IPS DF 6.9 (cell line): ENCODE data around the gene LAMP1.
A peak's percentile ranks its signal among the peaks of the same experiment; 100 is the strongest.

ENCODE experiments used
- DNase-seq: peaks from one replicate; pipeline ENCODE4 v3.0.0-alpha.2; 2013; ENCODE audit warnings: low read depth, low spot score
- H3K27ac ChIP-seq: one replicate; pipeline ENCODE4 v1.5.1; 2013; ENCODE audit warnings: low read length, control low read depth
- H3K27me3 ChIP-seq: 2 replicates; pipeline ENCODE4 v1.6.1; 2013; ENCODE audit warnings: mild to moderate bottlenecking, low read length; ENCODE audit not compliant: control insufficient read depth, insufficient read depth
- H3K36me3 ChIP-seq: 2 replicates; pipeline ENCODE4 v1.6.1; 2013; ENCODE audit warnings: low read length; ENCODE audit not compliant: control insufficient read depth, insufficient read depth
- H3K4me1 ChIP-seq: 2 replicates; pipeline ENCODE4 v1.6.1; 2013; ENCODE audit warnings: low read length; ENCODE audit not compliant: control insufficient read depth, insufficient read depth
- H3K4me3 ChIP-seq: 2 replicates; pipeline ENCODE4 v1.5.1; 2013; ENCODE audit warnings: mild to moderate bottlenecking, low read length
- H3K9me3 ChIP-seq: 2 replicates; pipeline ENCODE4 v1.6.1; 2013; ENCODE audit warnings: low read length, inconsistent platforms; ENCODE audit not compliant: control insufficient read depth, insufficient read depth
- WGBS: extraction: QIAGEN DNeasy Blood & Tissue Kit; methylation state at CpG from one replicate; pipeline ENCODE4 v1.1.7; 2013; ENCODE audit warnings: mixed read lengths, missing lambda C conversion rate; ENCODE audit not compliant: insufficient read length, insufficient coverage; 5-methylcytosine and 5-hydroxymethylcytosine counted together

The LAMP1 gene

DNA sequence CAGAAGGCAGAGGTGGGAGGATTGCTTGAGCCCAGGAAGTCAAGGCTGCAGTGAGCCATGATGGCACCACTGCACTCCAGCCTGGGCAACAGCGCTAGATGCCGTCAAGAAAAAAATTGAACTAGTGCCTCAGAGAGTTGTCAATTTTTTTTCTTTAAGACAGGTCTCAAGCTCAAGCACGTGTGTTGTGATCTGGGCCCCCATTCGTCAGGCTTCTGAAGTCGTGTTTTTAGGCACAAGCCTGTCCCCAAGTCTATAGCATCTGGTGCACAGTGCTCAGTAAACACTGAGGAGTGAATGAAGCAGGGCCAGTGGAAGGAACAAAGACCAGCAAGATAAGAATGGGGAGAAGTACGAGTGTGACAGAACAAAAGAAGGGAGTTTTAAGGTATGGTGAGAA, 23.7 kb upstream of the LAMP1 start:
- Histone ChIP-seq H3K4me3 (no peak overlapping the region), H3K27me3 (no peaks in the 10 kb centered on the region), H3K36me3 (no peaks in the 10 kb centered on the region; the same call in 1 of the 2 replicates), H3K9me3 (no peaks in the 10 kb centered on the region), H3K4me1 (no peaks in the 10 kb centered on the region), H3K27ac (no peak overlapping the region)
- no peak for DNase-seq
- no CpG with 5 or more reads among the region's 6 CpGs for WGBS

- no peaks in the 10 kb centered on the region for H3K27me3 ChIP-seq
- no CpG with 5 or more reads among the region's 15 CpGs for WGBS
- no peak overlapping the region for H3K27ac ChIP-seq
- H3K4me1 ChIP-seq, result no peaks in the 10 kb centered on the region
- H3K4me3 ChIP-seq, result no peak overlapping the region
- no peak for DNase-seq
- H3K36me3 ChIP-seq, result no peaks in the 10 kb centered on the region; the same call in 1 of the 2 replicates
- H3K9me3 ChIP-seq, result no peaks in the 10 kb centered on the region
Measured at GRCh38 chr13:113273851-113274590, 23.0 kb upstream of the LAMP1 start.

DNA sequence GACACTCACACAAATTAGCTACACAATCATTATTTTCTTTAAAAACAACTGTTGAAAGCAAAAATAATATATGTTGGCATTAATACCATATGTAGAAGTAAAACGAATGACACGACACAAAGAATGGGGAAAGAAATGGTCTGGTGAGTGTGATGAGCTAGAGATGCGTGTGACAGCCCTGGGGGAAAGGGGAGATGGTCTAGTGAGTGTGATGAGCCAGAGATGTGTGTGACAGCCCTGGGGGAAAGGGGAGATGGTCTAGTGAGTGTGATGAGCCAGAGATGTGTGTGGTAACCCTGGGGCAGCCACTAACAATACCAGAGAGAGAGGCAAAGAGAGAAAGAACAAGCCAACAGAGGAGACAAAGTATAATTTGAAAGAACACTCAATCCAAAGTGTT, 22.3 kb upstream of the LAMP1 start:
- no peaks in the 10 kb centered on the region; the same call in 1 of the 2 replicates for H3K36me3 ChIP-seq
- no peaks in the 10 kb centered on the region for H3K4me1 ChIP-seq
- no peak overlapping the region for H3K27ac ChIP-seq
- no CpG with 5 or more reads among the region's 3 CpGs for WGBS
- H3K27me3 ChIP-seq, result no peaks in the 10 kb centered on the region
- H3K4me3 ChIP-seq, result no peak overlapping the region
- no peak for DNase-seq
- no peaks in the 10 kb centered on the region for H3K9me3 ChIP-seq

GRCh38 chr13:113275387-113275786, 21.7 kb upstream of the LAMP1 start:
- Histone ChIP-seq H3K27me3 (no peaks in the 10 kb centered on the region), H3K4me3 (no peak overlapping the region), H3K4me1 (no peaks in the 10 kb centered on the region), H3K9me3 (no peaks in the 10 kb centered on the region), H3K36me3 (no peaks in the 10 kb centered on the region; the same call in 1 of the 2 replicates), H3K27ac (no peak overlapping the region)
- peak; percentile 39 for DNase-seq
- WGBS, result no CpG with 5 or more reads among the region's 3 CpGs

GRCh38 chr13:113280126-113280525, 16.9 kb upstream of the LAMP1 start:
- no peaks in the 10 kb centered on the region for H3K27me3 ChIP-seq
- no peaks in the 10 kb centered on the region for H3K9me3 ChIP-seq
- H3K4me1 ChIP-seq, result no peaks in the 10 kb centered on the region
- DNase-seq, result no peak
- no peaks in the 10 kb centered on the region for H3K36me3 ChIP-seq
- no peak overlapping the region for H3K27ac ChIP-seq
- no CpG with 5 or more reads among the region's 6 CpGs for WGBS
- H3K4me3 ChIP-seq, result no peak overlapping the region

GRCh38 chr13:113283904-113284303, 13.1 kb upstream of the LAMP1 start:
- no peaks in the 10 kb centered on the region for H3K4me1 ChIP-seq
- no peak overlapping the region for H3K4me3 ChIP-seq
- no peak for DNase-seq

GRCh38 chr13:113288880-113289279, 8.2 kb upstream of the LAMP1 start:
- Histone ChIP-seq H3K9me3 (no peaks in the 10 kb centered on the region), H3K4me3 (no peak overlapping the region), H3K27me3 (no peaks in the 10 kb centered on the region), H3K27ac (no peak overlapping the region), H3K36me3 (no peaks in the 10 kb centered on the region), H3K4me1 (no peaks in the 10 kb centered on the region)
- WGBS, result no CpG with 5 or more reads among the region's 5 CpGs
- DNase-seq, result no peak

More at GRCh38 chr13:113283904-113284303, 13.1 kb upstream of the LAMP1 start:
- Histone ChIP-seq H3K36me3 (no peaks in the 10 kb centered on the region), H3K27ac (no peak overlapping the region), H3K27me3 (no peaks in the 10 kb centered on the region), H3K9me3 (no peaks in the 10 kb centered on the region)
- WGBS, result no CpG with 5 or more reads among the region's 8 CpGs

- no peaks in the 10 kb centered on the region for H3K9me3 ChIP-seq
- H3K27me3 ChIP-seq, result no peaks in the 10 kb centered on the region
- no peaks in the 10 kb centered on the region for H3K4me1 ChIP-seq
- WGBS, result no CpG with 5 or more reads among the region's 2 CpGs
- H3K27ac ChIP-seq, result no peak overlapping the region
- no peaks in the 10 kb centered on the region for H3K36me3 ChIP-seq
- H3K4me3 ChIP-seq, result no peak overlapping the region
- no peak for DNase-seq
Measured at GRCh38 chr13:113291129-113291528, 5.9 kb upstream of the LAMP1 start.

- WGBS, result no CpG with 5 or more reads among the region's 22 CpGs
- no peaks in the 10 kb centered on the region for H3K27me3 ChIP-seq
- no peak overlapping the region for H3K4me3 ChIP-seq
- DNase-seq, result no peak
- H3K4me1 ChIP-seq, result no peaks in the 10 kb centered on the region
- H3K36me3 ChIP-seq, result no peaks in the 10 kb centered on the region
- no peaks in the 10 kb centered on the region for H3K9me3 ChIP-seq
- H3K27ac ChIP-seq, result no peak overlapping the region
Measured at GRCh38 chr13:113292021-113292862, 4.8 kb upstream of the LAMP1 start.

DNA sequence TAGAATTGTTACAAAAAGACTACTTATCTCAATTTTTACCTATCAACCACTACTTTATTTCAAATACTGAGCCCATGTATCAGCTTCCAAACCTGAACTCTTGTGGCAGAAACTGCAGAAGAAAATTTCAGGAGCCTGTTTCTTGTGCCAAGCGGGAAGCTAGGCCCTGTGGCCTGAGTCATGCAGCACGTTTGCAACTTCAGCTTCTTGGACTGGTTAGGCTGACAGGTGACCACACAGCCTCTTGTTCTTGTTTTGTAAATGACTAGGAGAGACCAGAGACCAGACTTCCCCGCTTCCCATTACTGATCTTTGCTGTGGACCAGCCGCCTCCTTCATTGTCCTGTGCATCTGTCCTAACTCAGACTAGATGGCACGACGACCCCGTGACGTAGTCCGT, 3.4 kb upstream of the LAMP1 start:
- no peak overlapping the region for H3K27ac ChIP-seq
- no peaks in the 10 kb centered on the region for H3K36me3 ChIP-seq
- H3K4me3 ChIP-seq, result no peak overlapping the region
- no peak for DNase-seq
- no CpG with 5 or more reads among the region's 9 CpGs for WGBS
- no peaks in the 10 kb centered on the region for H3K27me3 ChIP-seq
- H3K4me1 ChIP-seq, result no peaks in the 10 kb centered on the region
- H3K9me3 ChIP-seq, result no peaks in the 10 kb centered on the region
